ENCODE measurements around the gene TRAF1. TPM values are rescaled to one million over a fixed set of nuclear protein-coding genes. Genes with fewer than 3 reads are reported as not detected.

TRAF1 gene
- total RNA-seq, 1 donor from 2014 or later = 8.0 TPM

DNA sequence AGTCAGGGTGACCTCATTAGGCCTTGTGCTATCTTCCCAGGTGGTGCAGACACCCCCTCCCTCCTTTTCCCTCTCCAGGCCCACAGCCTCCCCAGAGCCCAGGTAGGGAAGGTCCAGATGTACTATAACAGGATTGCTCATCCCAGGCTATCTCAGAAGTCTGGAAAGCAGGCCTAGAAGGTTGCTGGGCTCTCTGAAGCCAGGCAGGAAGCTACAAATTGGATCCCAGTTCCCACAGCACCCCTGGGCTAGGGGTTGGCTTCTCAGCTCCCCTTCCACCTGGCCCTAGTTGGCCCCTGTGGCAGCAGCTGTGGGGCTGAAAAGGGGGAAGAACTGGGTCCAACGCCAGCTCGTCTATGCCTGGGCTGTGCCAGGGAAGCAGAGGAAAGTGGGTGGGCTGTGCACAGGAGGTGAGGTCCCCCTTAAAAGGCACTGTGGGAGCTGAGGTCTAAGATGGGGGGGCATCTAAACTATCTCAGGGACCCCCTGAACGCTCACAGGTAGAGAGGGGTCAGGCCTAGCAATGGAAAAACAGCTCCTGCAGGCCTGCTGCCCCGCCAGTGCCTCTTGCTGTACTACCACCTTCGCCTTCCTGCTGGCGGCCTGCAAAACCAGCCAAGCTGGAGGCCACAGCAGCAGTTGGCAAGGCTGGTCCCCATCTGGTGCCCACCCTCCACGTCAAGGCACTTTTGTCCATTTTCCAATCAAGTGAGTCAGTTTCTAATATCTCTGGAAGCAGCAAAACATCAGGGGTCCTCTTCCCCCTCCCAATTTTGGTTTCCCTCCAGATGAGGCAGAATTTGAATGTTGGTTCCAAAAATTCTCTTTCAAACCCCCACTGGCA lies 70.5 kb downstream of the TRAF1 start:
- no peaks in the 10 kb centered on the region for H3K9me3 Mint-ChIP-seq
- no peak overlapping the region for H3K4me3 Mint-ChIP-seq
- no peak for DNase-seq (ENCODE audit: low spot score in 2 of 2, unreplicated experiment in 2 of 2)
- TF ChIP-seq CTCF (IDR thresholded peaks at IDR 0.05; ENCODE audit: unreplicated experiment) = no peak
- H3K27ac Mint-ChIP-seq = no peak overlapping the region
- H3K4me1 Mint-ChIP-seq = peaks cover 20% of the 10 kb centered on the region
- peaks cover 9% of the 10 kb centered on the region for H3K36me3 Mint-ChIP-seq
- H3K27me3 Mint-ChIP-seq (ENCODE audit: low read depth) = no peaks in the 10 kb centered on the region

DNA sequence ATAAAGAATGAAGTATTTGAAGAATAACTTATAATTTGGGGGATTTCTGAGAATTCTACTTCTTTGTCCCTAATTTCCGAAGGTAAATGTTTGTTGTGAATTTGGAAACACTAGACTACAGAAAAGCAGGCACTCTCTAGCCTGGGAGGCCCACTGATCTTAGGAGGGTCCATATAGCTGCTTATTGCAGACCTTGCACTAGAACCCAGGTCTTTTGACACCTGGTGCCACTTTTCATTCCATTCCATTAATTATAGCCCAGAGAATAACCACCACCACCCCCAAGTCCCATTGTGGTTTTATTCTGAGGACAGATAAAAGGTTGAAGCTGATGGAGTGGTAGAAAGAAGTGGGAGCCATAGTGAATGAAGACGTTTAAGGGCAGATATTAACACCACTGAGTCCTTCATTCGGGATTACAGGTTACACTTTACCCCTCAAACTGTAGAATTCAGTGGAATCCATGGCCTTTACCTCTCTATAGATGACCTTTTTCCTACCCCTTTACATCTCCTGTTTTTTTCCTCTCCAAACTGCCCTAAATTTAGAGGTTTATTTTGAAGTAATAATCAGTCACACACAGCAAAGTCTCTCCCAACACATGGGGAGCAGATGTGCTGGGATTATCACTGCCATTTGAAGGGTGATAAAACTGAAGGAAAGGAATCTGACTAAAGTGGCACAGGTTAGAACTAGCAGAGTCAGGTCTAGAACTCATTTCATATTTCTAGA lies 71.8 kb downstream of the TRAF1 start:
- Mint-ChIP-seq H3K9me3 (no peaks in the 10 kb centered on the region), H3K4me1 (peaks cover 20% of the 10 kb centered on the region), H3K27ac (peak overlapping the region; percentile 33)

DNA sequence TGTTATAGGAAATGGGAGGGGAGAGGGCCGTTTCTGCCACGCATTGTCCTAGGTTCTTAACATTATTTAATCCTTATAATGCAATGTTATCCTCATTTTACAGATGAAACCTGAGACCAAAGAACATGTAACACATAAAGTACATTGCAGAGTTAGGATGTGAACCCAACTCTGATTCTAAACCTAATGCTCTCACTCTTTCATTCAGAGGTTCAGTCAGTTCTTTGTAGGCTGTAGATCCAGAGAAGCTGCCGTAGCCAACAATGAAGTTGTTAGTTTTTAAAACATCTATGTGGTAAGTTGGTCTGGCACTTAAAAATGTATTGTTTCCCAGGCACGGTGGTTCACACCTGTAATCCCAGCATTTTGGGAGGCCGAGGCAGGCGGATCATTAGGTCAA lies 73.4 kb downstream of the TRAF1 start:
- no peaks in the 10 kb centered on the region for H3K36me3 Mint-ChIP-seq
- H3K27me3 Mint-ChIP-seq (ENCODE audit: low read depth) = no peaks in the 10 kb centered on the region
- no peak for DNase-seq (ENCODE audit: low spot score in 2 of 2, unreplicated experiment in 2 of 2)
- H3K9me3 Mint-ChIP-seq = no peaks in the 10 kb centered on the region
- TF ChIP-seq CTCF (IDR thresholded peaks at IDR 0.05; ENCODE audit: unreplicated experiment) = no peak
- no peak overlapping the region for H3K27ac Mint-ChIP-seq
- H3K4me3 Mint-ChIP-seq = no peak overlapping the region
- H3K4me1 Mint-ChIP-seq = peaks cover 20% of the 10 kb centered on the region

More for the DNA sequence above, 71.8 kb downstream of the TRAF1 start:
- Mint-ChIP-seq H3K4me3 (no peak overlapping the region), H3K36me3 (peaks cover 3% of the 10 kb centered on the region), H3K27me3 (ENCODE audit: low read depth) (no peaks in the 10 kb centered on the region)
- no peak for TF ChIP-seq CTCF (IDR thresholded peaks at IDR 0.05; ENCODE audit: unreplicated experiment)
- no peak for DNase-seq (ENCODE audit: low spot score in 2 of 2, unreplicated experiment in 2 of 2)

Other genes with a start within 250 kb of the TRAF1 start
- 15.7 to 16.3 TPM (median 15.7 TPM) in 3 replicates for gene MEGF9, start 212.3 kb downstream of the TRAF1 start, total RNA-seq
- 67.5 to 69.5 TPM (median 68.6 TPM) in 3 replicates for gene FBXW2, start 133.4 kb downstream of the TRAF1 start, total RNA-seq
- gene PSMD5, start 83.9 kb downstream of the TRAF1 start, total RNA-seq = 46.9 to 57.3 TPM (median 56.1 TPM) in 3 replicates
- gene PHF19, start 49.6 kb downstream of the TRAF1 start, total RNA-seq = 36.0 to 44.5 TPM (median 41.6 TPM) in 3 replicates
- gene C5, start 123.5 kb upstream of the TRAF1 start, total RNA-seq = 3.1 to 4.0 TPM (median 4.0 TPM) in 3 replicates
- gene CNTRL, start 148.2 kb upstream of the TRAF1 start, total RNA-seq = 23.3 to 26.1 TPM (median 23.8 TPM) in 3 replicates